Smooth muscle cell (in vitro differentiated cells): ENCODE results near the gene TSPYL2. TPM values are rescaled to one million over a fixed set of nuclear protein-coding genes. Genes with fewer than 3 reads are reported as not detected.

Experiments
- DNase-seq: peaks from one replicate; lab custom pipeline; 2025; ENCODE audit not compliant: unreplicated experiment; lab: John Stamatoyannopoulos, UW
- H2AFZ ChIP-seq: fragments of 200-600 bp; sonication (generic); 2 replicates; pipeline ENCODE4 v1.6.0; 2016; ENCODE audit warnings: antibody characterized with exemption, low read depth, mild to moderate bottlenecking
- H3F3A ChIP-seq: fragments of 200-600 bp; sonication (generic); 2 replicates; pipeline ENCODE4 v1.6.0; 2017; ENCODE audit warnings: antibody characterized with exemption, low read depth
- H3K27ac ChIP-seq: fragments of 200-600 bp; sonication (generic); 2 replicates; pipeline ENCODE4 v1.5.1; 2016; ENCODE audit warnings: low read depth, mild to moderate bottlenecking
- H3K27me3 ChIP-seq: fragments of 200-600 bp; sonication (generic); 2 replicates; pipeline ENCODE4 v1.6.1; 2016; ENCODE audit warnings: low read depth, mild to moderate bottlenecking
- H3K36me3 ChIP-seq: fragments of 200-600 bp; sonication (generic); 2 replicates; pipeline ENCODE4 v1.5.1; 2016; ENCODE audit warnings: low read depth
- H3K4me1 ChIP-seq: fragments of 200-600 bp; sonication (generic); 2 replicates; pipeline ENCODE4 v1.5.1; 2016; ENCODE audit warnings: low read depth
- H3K4me2 ChIP-seq: fragments of 200-600 bp; sonication (generic); 2 replicates; pipeline ENCODE4 v1.6.0; 2016; ENCODE audit warnings: mild to moderate bottlenecking
- H3K4me3 ChIP-seq: fragments of 200-600 bp; sonication (generic); 2 replicates; pipeline ENCODE4 v1.5.1; 2016; ENCODE audit warnings: mild to moderate bottlenecking
- H3K79me2 ChIP-seq: fragments of 200-600 bp; sonication (generic); 2 replicates; pipeline ENCODE4 v1.6.0; 2016; ENCODE audit warnings: low read depth, mild to moderate bottlenecking
- H3K9ac ChIP-seq: fragments of 200-600 bp; sonication (generic); 2 replicates; pipeline ENCODE4 v1.6.0; 2016; ENCODE audit warnings: low read depth
- H3K9me3 ChIP-seq: fragments of 200-600 bp; sonication (generic); replicated peaks from 2 replicates; pipeline ENCODE4 v1.5.1; 2016; ENCODE audit warnings: low read depth
- H4K20me1 ChIP-seq: fragments of 200-600 bp; sonication (generic); 2 replicates; pipeline ENCODE4 v1.6.0; 2016; ENCODE audit warnings: low read depth
- WGBS: methylation state at CpG from one replicate; pipeline ENCODE4 v1.1.7; 2016; ENCODE audit warnings: low lambda C conversion rate; 5-methylcytosine and 5-hydroxymethylcytosine counted together
- polyA plus RNA-seq: library from polyadenylated mRNA; unstranded; fragments of >200 nt; fragmentation: Nextera tagmentation; extraction: Ambion mirVana; gene quantifications from 2 replicates; pipeline ENCODE4 v1.2.1, GENCODE V29; 2016
- total RNA-seq: library from RNA; depleted of rRNA; stranded (reverse); fragments of >200 nt; gene quantifications from 2 replicates; pipeline ENCODE4 v1.2.3, GENCODE V29; 2014
- TF ChIP-seq, protein P1 (sequence below): fragments of 200-600 bp; sonication (generic); IDR thresholded peaks from 2 replicates; pipeline ENCODE4 v1.5.1; 2017; ENCODE audit warnings: borderline replicate concordance, mild to moderate bottlenecking, antibody characterized with exemption; ENCODE audit not compliant: insufficient read depth, poor library complexity, severe bottlenecking

The TSPYL2 gene
- total and polyA plus RNA-seq, 2 experiments from 2014 or later: 38.1 to 50.7 TPM

GRCh38 chrX:53050841-53051240 lies 31.3 kb upstream of the TSPYL2 start:
- H4K20me1 ChIP-seq: peaks cover 24% of the 10 kb centered on the region
- H3K4me2 ChIP-seq: peak overlapping the region; percentile 81
- no peaks in the 10 kb centered on the region for H3K9me3 ChIP-seq
- H3K4me3 ChIP-seq: no peak overlapping the region
- no peaks in the 10 kb centered on the region for H3F3A ChIP-seq
- no peak overlapping the region for H3K9ac ChIP-seq
- peaks cover 22% of the 10 kb centered on the region for H3K79me2 ChIP-seq
- WGBS: 76% methylated on average over 6 of the region's 6 CpGs
- peaks cover 4% of the 10 kb centered on the region for H3K4me1 ChIP-seq
- no peak for DNase-seq
- no peaks in the 10 kb centered on the region for H3K36me3 ChIP-seq
- H3K27me3 ChIP-seq: no peaks in the 10 kb centered on the region
- no peak overlapping the region for H3K27ac ChIP-seq
- TF ChIP-seq, protein P1, sequence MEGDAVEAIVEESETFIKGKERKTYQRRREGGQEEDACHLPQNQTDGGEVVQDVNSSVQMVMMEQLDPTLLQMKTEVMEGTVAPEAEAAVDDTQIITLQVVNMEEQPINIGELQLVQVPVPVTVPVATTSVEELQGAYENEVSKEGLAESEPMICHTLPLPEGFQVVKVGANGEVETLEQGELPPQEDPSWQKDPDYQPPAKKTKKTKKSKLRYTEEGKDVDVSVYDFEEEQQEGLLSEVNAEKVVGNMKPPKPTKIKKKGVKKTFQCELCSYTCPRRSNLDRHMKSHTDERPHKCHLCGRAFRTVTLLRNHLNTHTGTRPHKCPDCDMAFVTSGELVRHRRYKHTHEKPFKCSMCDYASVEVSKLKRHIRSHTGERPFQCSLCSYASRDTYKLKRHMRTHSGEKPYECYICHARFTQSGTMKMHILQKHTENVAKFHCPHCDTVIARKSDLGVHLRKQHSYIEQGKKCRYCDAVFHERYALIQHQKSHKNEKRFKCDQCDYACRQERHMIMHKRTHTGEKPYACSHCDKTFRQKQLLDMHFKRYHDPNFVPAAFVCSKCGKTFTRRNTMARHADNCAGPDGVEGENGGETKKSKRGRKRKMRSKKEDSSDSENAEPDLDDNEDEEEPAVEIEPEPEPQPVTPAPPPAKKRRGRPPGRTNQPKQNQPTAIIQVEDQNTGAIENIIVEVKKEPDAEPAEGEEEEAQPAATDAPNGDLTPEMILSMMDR: no peak
- H2AFZ ChIP-seq: no peak overlapping the region

DNA sequence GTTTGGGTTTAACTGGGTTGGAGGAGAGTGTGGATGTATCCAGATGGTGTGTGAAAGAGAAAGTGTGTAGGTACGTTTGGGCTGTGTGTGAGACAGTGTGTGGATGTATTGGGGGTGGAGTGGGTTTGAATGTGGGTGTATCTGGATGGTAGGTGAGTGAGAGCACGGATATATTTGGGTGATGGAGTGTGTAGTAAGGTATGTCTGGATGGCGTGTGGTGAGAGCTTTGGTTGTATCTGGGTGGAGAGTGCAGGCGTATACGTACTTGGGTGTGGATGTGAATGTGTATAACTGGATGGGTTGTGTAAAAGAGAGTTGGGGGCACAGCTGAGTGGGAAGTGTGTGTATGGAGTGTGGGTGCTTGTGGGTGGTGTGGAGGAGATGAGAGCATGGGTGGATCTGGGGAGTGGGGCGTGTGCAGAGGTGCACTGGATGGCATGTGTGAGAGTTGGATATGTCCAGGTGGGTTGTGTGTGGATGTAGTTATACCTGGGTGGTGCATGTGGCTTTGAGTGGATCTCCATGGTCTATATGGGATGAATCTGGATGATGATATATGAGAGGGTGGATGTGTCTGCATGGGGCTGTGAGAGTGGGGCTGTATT lies 26.8 kb upstream of the TSPYL2 start:
- H3K4me1 ChIP-seq: no peaks in the 10 kb centered on the region
- DNase-seq: no peak
- H3K9ac ChIP-seq: no peak overlapping the region
- H3K36me3 ChIP-seq: no peaks in the 10 kb centered on the region
- no peaks in the 10 kb centered on the region for H3K27me3 ChIP-seq
- no peak overlapping the region for H3K4me3 ChIP-seq
- H3F3A ChIP-seq: no peaks in the 10 kb centered on the region
- H2AFZ ChIP-seq: no peak overlapping the region
- TF ChIP-seq, protein P1: no peak
- no peaks in the 10 kb centered on the region for H3K9me3 ChIP-seq
- H3K79me2 ChIP-seq: peaks cover 10% of the 10 kb centered on the region
- no peak overlapping the region for H3K4me2 ChIP-seq
- WGBS: 81% methylated on average over 6 of the region's 6 CpGs
- H3K27ac ChIP-seq: no peak overlapping the region
- H4K20me1 ChIP-seq: peaks cover 33% of the 10 kb centered on the region

DNA sequence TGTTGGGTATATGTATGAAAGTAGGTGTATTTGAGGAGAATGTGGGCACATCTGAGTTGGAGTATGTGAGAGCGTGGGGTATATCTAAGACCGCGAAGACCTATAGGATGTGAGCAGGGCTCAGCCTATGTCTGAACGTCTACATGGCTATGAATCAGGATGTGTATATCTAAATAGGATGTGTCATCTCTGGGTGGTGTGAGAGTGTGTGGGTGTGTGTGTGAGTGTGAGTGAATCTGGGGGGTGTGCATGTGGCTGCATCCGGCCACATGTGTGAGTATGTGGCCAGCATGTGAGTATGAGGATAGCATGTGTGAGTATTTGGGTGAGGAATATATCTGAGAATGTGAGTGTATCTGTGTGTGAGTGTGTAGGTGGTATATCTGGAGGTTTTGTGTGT lies 25.9 kb upstream of the TSPYL2 start:
- TF ChIP-seq, protein P1: no peak
- H3K4me1 ChIP-seq: no peaks in the 10 kb centered on the region
- H3K9me3 ChIP-seq: no peaks in the 10 kb centered on the region
- peaks cover 33% of the 10 kb centered on the region for H4K20me1 ChIP-seq
- no peak overlapping the region for H3K4me3 ChIP-seq
- no peaks in the 10 kb centered on the region for H3K36me3 ChIP-seq
- 81% methylated on average over 5 of the region's 5 CpGs for WGBS
- no peak overlapping the region for H3K4me2 ChIP-seq
- no peaks in the 10 kb centered on the region for H3F3A ChIP-seq
- H3K27ac ChIP-seq: no peak overlapping the region
- DNase-seq: no peak
- no peaks in the 10 kb centered on the region for H3K27me3 ChIP-seq
- no peak overlapping the region for H3K9ac ChIP-seq
- peaks cover 10% of the 10 kb centered on the region for H3K79me2 ChIP-seq
- no peak overlapping the region for H2AFZ ChIP-seq

- H3K79me2 ChIP-seq: no peaks in the 10 kb centered on the region
- H3F3A ChIP-seq: no peaks in the 10 kb centered on the region
- H3K4me2 ChIP-seq: no peak overlapping the region
- no peaks in the 10 kb centered on the region for H3K36me3 ChIP-seq
- H3K9me3 ChIP-seq: no peaks in the 10 kb centered on the region
- H2AFZ ChIP-seq: no peak overlapping the region
- no peak for DNase-seq
- H3K27me3 ChIP-seq: no peaks in the 10 kb centered on the region
- no peak overlapping the region for H3K9ac ChIP-seq
- WGBS: 50% methylated on average over 1 of the region's 1 CpG
- no peak overlapping the region for H3K4me3 ChIP-seq
- peaks cover 17% of the 10 kb centered on the region for H4K20me1 ChIP-seq
- H3K27ac ChIP-seq: no peak overlapping the region
- H3K4me1 ChIP-seq: no peaks in the 10 kb centered on the region
- TF ChIP-seq, protein P1: no peak
Observed at GRCh38 chrX:53065104-53065503, 17.1 kb upstream of the TSPYL2 start.
